ENCODE results near the gene MED10.

MED10 gene, protein sequence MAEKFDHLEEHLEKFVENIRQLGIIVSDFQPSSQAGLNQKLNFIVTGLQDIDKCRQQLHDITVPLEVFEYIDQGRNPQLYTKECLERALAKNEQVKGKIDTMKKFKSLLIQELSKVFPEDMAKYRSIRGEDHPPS

DNA sequence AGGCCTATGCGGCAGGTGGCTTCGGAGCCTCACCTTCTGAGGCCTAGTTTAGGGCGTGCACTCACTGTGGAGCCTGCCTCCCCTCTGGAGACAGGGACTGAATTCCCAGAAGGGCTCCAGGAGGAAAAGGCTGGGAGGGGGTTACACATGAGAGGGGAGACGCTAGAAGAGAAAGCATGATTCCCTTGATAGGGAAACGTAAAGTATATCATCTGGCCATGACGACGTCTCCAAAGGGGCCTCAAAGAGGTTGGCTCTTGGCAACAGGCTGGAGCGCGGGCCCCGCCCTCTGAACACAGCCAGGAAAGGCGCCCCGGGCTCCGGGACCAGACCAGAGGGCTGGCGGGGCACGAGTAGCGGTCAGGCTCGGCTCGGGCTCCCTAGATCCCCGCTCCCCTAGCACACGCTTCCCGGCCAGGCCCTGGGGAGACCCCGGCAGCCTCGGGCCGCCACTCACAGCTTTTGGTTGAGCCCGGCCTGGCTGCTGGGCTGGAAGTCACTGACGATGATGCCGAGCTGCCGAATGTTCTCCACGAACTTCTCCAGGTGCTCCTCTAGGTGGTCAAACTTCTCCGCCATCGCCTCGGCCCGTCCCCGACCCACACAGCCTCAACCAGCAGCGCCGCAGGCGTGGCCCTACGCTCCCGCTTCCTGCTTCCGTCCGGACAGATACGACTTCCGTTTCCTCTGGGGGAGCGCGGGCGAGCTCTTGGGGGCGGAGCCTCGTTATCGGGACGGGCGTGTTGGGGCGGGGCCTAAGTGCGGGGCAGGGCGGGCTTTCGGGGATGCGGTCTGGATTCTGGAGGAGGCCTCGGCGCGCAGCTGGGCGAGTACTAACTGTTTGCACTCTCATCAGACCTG, at the start of gene MED10:
Gene MED10 (minus strand): TSS at position 643 of the 861 bp plus-strand sequence. CDS start 64 bp downstream, at position 579.
- peak within 1 kb of the TSS; percentile 91 for H3K27ac ChIP-seq
- TF ChIP-seq ZFX (IDR thresholded peaks at IDR 0.05) (peak; percentile 79), CTCF (conservative IDR thresholded peaks at IDR 0.05) (no peak)

DNA sequence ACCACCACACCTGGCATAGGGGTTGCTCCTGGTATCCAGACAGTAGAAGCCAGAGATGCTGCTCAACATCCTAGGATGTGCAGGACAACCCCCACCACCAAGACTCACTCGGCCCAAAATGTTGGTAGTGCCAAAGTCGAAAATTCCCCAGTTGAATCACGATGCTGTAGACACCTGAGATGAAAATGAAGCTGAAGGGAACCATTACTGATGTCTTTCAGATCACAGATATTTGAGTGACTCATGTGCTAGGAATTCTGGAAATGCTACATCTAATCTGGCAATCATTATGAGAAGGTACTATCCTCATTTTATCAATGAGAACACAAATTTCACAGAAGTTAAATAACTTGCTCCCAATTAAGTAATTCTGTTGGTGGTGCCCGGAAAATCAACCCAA, 49.3 kb upstream of the MED10 start:
- H3K27ac ChIP-seq, result no peak overlapping the region
- TF ChIP-seq CTCF (conservative IDR thresholded peaks at IDR 0.05) (no peak), ZFX (IDR thresholded peaks at IDR 0.05) (no peak)

GRCh38 chr5:6424700-6425099, 46.4 kb upstream of the MED10 start:
- TF ChIP-seq ZFX (IDR thresholded peaks at IDR 0.05) (no peak), CTCF (conservative IDR thresholded peaks at IDR 0.05) (no peak)
- H3K27ac ChIP-seq, result no peak overlapping the region

- no peak for TF ChIP-seq CTCF (conservative IDR thresholded peaks at IDR 0.05)
- H3K27ac ChIP-seq, result no peak overlapping the region
These were observed 45.8 kb upstream of the MED10 start for GRCh38 chr5:6424110-6424659.

DNA sequence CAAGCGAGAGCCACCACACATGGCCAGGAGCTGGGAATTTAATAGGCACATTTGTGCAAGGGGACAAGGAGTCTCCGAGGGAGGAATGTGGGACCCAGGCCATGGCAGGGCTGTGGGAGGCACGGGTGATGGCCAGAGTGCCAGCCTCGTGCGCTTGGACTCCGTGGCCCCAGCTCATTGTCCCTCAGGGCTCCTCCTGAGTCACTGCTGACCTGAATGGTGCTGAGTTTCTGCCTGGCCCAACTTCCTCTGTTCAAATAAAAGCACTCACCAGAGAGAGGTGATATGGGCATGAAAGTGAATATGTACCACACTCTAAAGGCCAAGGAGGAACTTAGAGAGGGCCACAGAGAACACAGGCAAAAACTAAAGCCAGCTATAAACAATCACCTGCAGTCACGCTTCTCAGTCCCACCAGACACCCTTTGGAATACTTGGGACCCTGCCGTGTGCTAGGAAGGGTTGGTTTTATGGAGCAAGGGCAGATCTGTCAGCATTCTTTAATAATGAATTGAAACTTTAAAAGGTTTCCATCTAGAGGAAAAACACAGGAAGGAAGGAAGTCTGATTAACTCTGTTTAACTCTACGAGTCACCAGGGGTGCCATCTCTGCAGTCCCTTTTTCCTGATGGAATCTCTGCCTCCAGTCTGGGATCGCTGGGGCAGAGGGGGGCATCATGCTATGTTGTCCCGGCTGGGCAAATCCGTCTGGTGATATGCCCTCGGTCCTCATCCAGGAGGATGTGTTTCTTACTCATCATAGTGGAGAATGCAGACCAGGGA, 45.2 kb upstream of the MED10 start:
- no peak overlapping the region for H3K27ac ChIP-seq
- TF ChIP-seq CTCF (conservative IDR thresholded peaks at IDR 0.05), result no peak
- no peak for TF ChIP-seq ZFX (IDR thresholded peaks at IDR 0.05)

DNA sequence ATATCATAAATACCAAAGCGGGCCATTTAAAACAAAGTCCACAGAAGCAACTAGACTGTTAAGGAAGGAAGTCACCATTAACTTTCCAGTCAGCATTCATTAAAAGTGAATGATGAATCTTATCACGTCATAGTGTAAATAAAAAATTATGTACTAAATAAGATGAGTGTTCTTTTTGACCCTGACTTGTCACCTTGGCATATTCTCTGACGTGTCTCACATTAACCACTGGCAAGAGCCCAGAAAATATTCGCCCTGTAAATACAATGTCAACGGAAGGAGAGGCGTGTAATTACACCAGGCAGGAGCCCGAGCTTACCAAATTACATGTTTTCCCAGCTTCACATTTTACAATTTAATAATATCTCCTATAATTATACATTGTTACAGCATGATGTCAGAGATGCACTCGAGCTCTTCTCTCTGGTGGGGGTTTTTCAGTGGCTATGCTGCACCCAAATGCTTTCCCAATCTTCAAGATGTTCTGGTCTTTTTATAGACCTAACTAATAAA, 41.0 kb upstream of the MED10 start:
- H3K27ac ChIP-seq, result no peak overlapping the region
- TF ChIP-seq ZFX (IDR thresholded peaks at IDR 0.05) (no peak), CTCF (conservative IDR thresholded peaks at IDR 0.05) (no peak)
